Astrocyte of the spinal cord (primary cell): Measurements from ENCODE around the gene SECTM1.
A peak's percentile ranks its signal among the peaks of the same experiment; 100 is the strongest.

Source experiments
- DNase-seq: peaks from one replicate; pipeline ENCODE4 v3.0.0; 2011; ENCODE audit warnings: low read depth, low spot score
- H3K4me3 ChIP-seq: 2 replicates; pipeline ENCODE4 v1.5.1; 2011; ENCODE audit warnings: low read depth, mild to moderate bottlenecking, low read length, moderate library complexity
- CTCF ChIP-seq: IDR thresholded peaks from 2 replicates; pipeline ENCODE4 v1.5.1; 2012; ENCODE audit warnings: low read depth, mild to moderate bottlenecking, low read length, inconsistent platforms
- in situ Hi-C: cut with HindIII; loops from 2 replicates; pipeline ENCODE4 v1.10.0; 2017; ENCODE audit warnings: low sequenced_read_pairs

SECTM1 gene

GRCh38 chr17:82298538-82299421, 34.8 kb downstream of the SECTM1 start:
- TF ChIP-seq CTCF = no peak
- DNase-seq = no peak
- in situ Hi-C loops = no loop called here
- peak overlapping the region; percentile 20 for H3K4me3 ChIP-seq

GRCh38 chr17:82297714-82298537, 35.6 kb downstream of the SECTM1 start:
- peak overlapping the region; percentile 46 for H3K4me3 ChIP-seq
- peak; percentile 94 for DNase-seq
- no peak for TF ChIP-seq CTCF
- in situ Hi-C loops = no loop called here

GRCh38 chr17:82297280-82297713, 36.3 kb downstream of the SECTM1 start:
- no peak for TF ChIP-seq CTCF
- H3K4me3 ChIP-seq = peak overlapping the region; percentile 46
- DNase-seq = peak; percentile 96
- in situ Hi-C loops = no loop called here

GRCh38 chr17:82296511-82297279, 36.9 kb downstream of the SECTM1 start:
- peak overlapping the region; percentile 46 for H3K4me3 ChIP-seq
- in situ Hi-C loops = no loop called here
- no peak for TF ChIP-seq CTCF
- DNase-seq = no peak

- in situ Hi-C loops = no loop called here
- no peak overlapping the region for H3K4me3 ChIP-seq
- DNase-seq = no peak
- no peak for TF ChIP-seq CTCF
Observed at GRCh38 chr17:82295472-82295814, 38.1 kb downstream of the SECTM1 start.
